HepG2 (cell line): Measurements from ENCODE around the gene CCDC97. TPM values are rescaled to one million over a fixed set of nuclear protein-coding genes. Genes with fewer than 3 reads are reported as not detected.

Experiments used
- ATAC-seq: fragments of 200-7000 bp; cut with Tn5 transposase; 3 replicates; pipeline ENCODE4 v1.9.1; 2020; ENCODE audit warnings: mild to moderate bottlenecking, moderate library complexity
- BruUV-seq: library from RNA; stranded (reverse); fragments of 400-500 nt; replicated peaks from 2 replicates; lab custom pipeline; 2021; lab: Mats Ljungman, UMichigan
- CTCF ChIA-PET: fragments of 300-600 bp; formaldehyde crosslinking; extraction: SDS; loops from one replicate; lab custom pipeline; 2021; ENCODE audit warnings: low total read pairs, inconsistent platforms, low intra/inter-chr PET ratio; lab: Yijun Ruan, JAX
- POLR2A ChIA-PET: fragments of 350-600 bp; sonication (Branson Sonifier 250); formaldehyde crosslinking; loops from one replicate; lab custom pipeline; 2020; ENCODE audit warnings: antibody characterized with exemption, inconsistent platforms; lab: Yijun Ruan, JAX
- DNase-seq: peaks from one replicate; pipeline ENCODE4 v3.0.0-alpha.2; 2015; ENCODE audit warnings: low spot score
- FAIRE-seq: peaks from 3 replicates; lab custom pipeline; 2011; peaks lifted over from hg19 to GRCh38; lab: Jason Lieb, UNC
- H2AFZ ChIP-seq: one replicate; pipeline ENCODE4 v1.6.1; 2011; ENCODE audit warnings: low read length, inconsistent platforms
- H3K27ac ChIP-seq: fragments of 300-600 bp; 3 replicates; pipeline ENCODE4 v1.8.0; 2011; ENCODE audit warnings: mixed run types, mild to moderate bottlenecking, mixed read lengths, low read length, inconsistent platforms; ENCODE audit not compliant: insufficient read depth; ENCODE audit errors: extremely low read length
- H3K27me3 ChIP-seq, 2 experiments: fragments of 200-600 bp in 1 of 2; 2 replicates in 1 of 2; 3 replicates in 1 of 2; pipeline versions ENCODE4 v1.6.0 to v1.8.0; 2011; ENCODE audit warnings: low read length in 2 of 2, mild to moderate bottlenecking in 2 of 2, moderate library complexity in 2 of 2, inconsistent platforms in 1 of 2; ENCODE audit not compliant: insufficient read depth in 2 of 2, control insufficient read depth in 1 of 2
- H3K36me3 ChIP-seq, 2 experiments: fragments of 200-600 bp in 1 of 2; replicated peaks in 1 of 2; 2 replicates in 1 of 2; 3 replicates in 1 of 2; pipeline versions ENCODE4 v1.5.1 to v1.8.0; 2011; ENCODE audit warnings: low read length in 2 of 2, inconsistent platforms in 1 of 2; ENCODE audit not compliant: insufficient read depth in 2 of 2, control insufficient read depth in 1 of 2
- H3K4me1 ChIP-seq: 2 replicates; pipeline ENCODE4 v1.5.1; 2012; ENCODE audit warnings: low read length, inconsistent platforms; ENCODE audit not compliant: insufficient read depth
- H3K4me2 ChIP-seq: 2 replicates; pipeline ENCODE4 v1.6.0; 2011; ENCODE audit warnings: low read depth, low read length, inconsistent platforms
- H3K4me3 ChIP-seq, 3 experiments: fragments of 200-600 bp in 1 of 3; sonication (generic), shearing (Covaris generic) in 1 of 3; replicated peaks in 1 of 3; 2 replicates each; pipeline ENCODE4 v1.5.1; 2011 to 2016; ENCODE audit warnings: low read length in 3 of 3, inconsistent platforms in 2 of 3, low read depth in 2 of 3, mild to moderate bottlenecking in 2 of 3, control low read depth in 1 of 3, mixed read lengths in 1 of 3; ENCODE audit not compliant: insufficient read depth in 1 of 3
- H3K79me2 ChIP-seq: one replicate; pipeline ENCODE4 v1.6.1; 2011; ENCODE audit warnings: low read length, inconsistent platforms; ENCODE audit not compliant: insufficient read depth
- H3K9ac ChIP-seq: 2 replicates; pipeline ENCODE4 v1.6.0; 2011; ENCODE audit warnings: mild to moderate bottlenecking, low read depth, low read length, inconsistent platforms; ENCODE audit not compliant: insufficient read depth
- H3K9me3 ChIP-seq: 2 replicates; pipeline ENCODE4 v1.5.1; 2012; ENCODE audit warnings: mild to moderate bottlenecking, low read length
- H4K20me1 ChIP-seq: 2 replicates; pipeline ENCODE4 v1.6.0; 2011; ENCODE audit warnings: inconsistent platforms, mild to moderate bottlenecking, low read length, moderate library complexity; ENCODE audit not compliant: insufficient read depth
- AGO2 ChIP-seq: fragments of 200-400 bp; formaldehyde crosslinking; optimal IDR thresholded peaks from 2 replicates; pipeline ENCODE3; 2017; ENCODE audit warnings: mild to moderate bottlenecking, low read depth, low read length, moderate library complexity
- ATF7 ChIP-seq, 2 experiments: fragments of 450-650 bp in 1 of 2; sonication (generic) in 1 of 2; formaldehyde crosslinking in 1 of 2; IDR thresholded peaks; 2 replicates each; pipeline versions ENCODE4 v1.4.0 to v1.6.1; 2016 to 2020; ENCODE audit warnings: antibody characterized with exemption in 1 of 2, mild to moderate bottlenecking in 1 of 2, missing genetic modification reagents in 1 of 2
- CREBL2 ChIP-seq: sonication (generic); formaldehyde crosslinking; IDR thresholded peaks from 2 replicates; pipeline ENCODE4 v1.8.1; 2023; ENCODE audit warnings: missing genetic modification reagents, mild to moderate bottlenecking, borderline replicate concordance
- FOXJ3 ChIP-seq: sonication (generic); formaldehyde crosslinking; IDR thresholded peaks from 2 replicates; pipeline ENCODE4 v1.4.0; 2020; ENCODE audit warnings: missing genetic modification reagents, mild to moderate bottlenecking, borderline replicate concordance
- GABPA ChIP-seq, 2 experiments: IDR thresholded peaks; 2 replicates each; pipeline ENCODE4 v1.6.1; 2011 to 2016; ENCODE audit warnings: low read depth in 2 of 2, low read length in 1 of 2, missing biosample characterization in 1 of 2, missing genetic modification characterization in 1 of 2
- HNRNPK ChIP-seq: fragments of 200-400 bp; formaldehyde crosslinking; IDR thresholded peaks from 2 replicates; pipeline ENCODE4 v1.6.1; 2018; ENCODE audit warnings: low read length, low read depth, moderate library complexity, mild to moderate bottlenecking; ENCODE audit not compliant: poor library complexity, severe bottlenecking
- NR2F2 ChIP-seq: IDR thresholded peaks from 2 replicates; pipeline ENCODE4 v1.6.1; 2012; ENCODE audit warnings: low read depth, inconsistent platforms, borderline replicate concordance
- PITX1 ChIP-seq: sonication (generic); formaldehyde crosslinking; IDR thresholded peaks from 2 replicates; pipeline ENCODE4 v1.5.1; 2020; ENCODE audit warnings: mild to moderate bottlenecking, missing genetic modification reagents
- RORA ChIP-seq: sonication (generic); formaldehyde crosslinking; IDR thresholded peaks from 2 replicates; pipeline ENCODE4 v1.5.0; 2020; ENCODE audit warnings: mild to moderate bottlenecking, missing genetic modification reagents, moderate library complexity
- TARDBP ChIP-seq: sonication (generic); formaldehyde crosslinking; IDR thresholded peaks from 2 replicates; pipeline ENCODE4 v1.8.0; 2022; ENCODE audit warnings: mild to moderate bottlenecking, missing genetic modification reagents
- THAP11 ChIP-seq: IDR thresholded peaks from 2 replicates; pipeline ENCODE4 v1.6.1; 2016; ENCODE audit warnings: missing biosample characterization, missing genetic modification reagents
- ZBTB38 ChIP-seq: sonication (generic); formaldehyde crosslinking; IDR thresholded peaks from 2 replicates; pipeline ENCODE4 v1.5.1; 2020; ENCODE audit warnings: mild to moderate bottlenecking, missing genetic modification reagents
- ZNF547 ChIP-seq: sonication (generic); formaldehyde crosslinking; IDR thresholded peaks from 2 replicates; pipeline ENCODE4 v1.5.1; 2020; ENCODE audit warnings: mild to moderate bottlenecking, missing genetic modification reagents
- ZNF550 ChIP-seq: sonication (generic); formaldehyde crosslinking; IDR thresholded peaks from 2 replicates; pipeline ENCODE4 v1.4.0; 2020; ENCODE audit warnings: mild to moderate bottlenecking, missing genetic modification reagents, borderline replicate concordance
- ZNF598 ChIP-seq: sonication (generic); formaldehyde crosslinking; IDR thresholded peaks from 2 replicates; pipeline ENCODE4 v1.5.1; 2020; ENCODE audit warnings: mild to moderate bottlenecking, missing genetic modification reagents, borderline replicate concordance
- WGBS: methylation state at CpG from one replicate; pipeline ENCODE4 v1.1.6; 2017; ENCODE audit warnings: low lambda C conversion rate; 5-methylcytosine and 5-hydroxymethylcytosine counted together
- in situ Hi-C: cut with HindIII; loops from 2 replicates; pipeline ENCODE4 v1.10.0; 2017; ENCODE audit warnings: low pct_unique_long_range_greater_than_20kb; ENCODE audit not compliant: extremely low pct_ligation_motif_present
- intact Hi-C: fragments of 100-400 bp; cut with micrococcal nuclease; formaldehyde crosslinking; loops from one replicate; pipeline ENCODE4 v1.10.0; 2022; ENCODE audit not compliant: unreplicated experiment
- polyA plus RNA-seq, 8 experiments: library from polyadenylated mRNA; depleted of rRNA in 3 of 8; stranded (reverse) in 7 of 8; unstranded in 1 of 8; fragments of >200 nt; fragmentation: Illumina TruSeq in 4 of 8; extraction: Trizol in 4 of 8; gene quantifications; 2 replicates each; pipeline versions ENCODE4 v1.2.1 to v1.2.3, GENCODE V29; 2011 to 2016; ENCODE audit warnings: low read depth in 4 of 8, missing spikeins in 1 of 8, mixed read lengths in 1 of 8; ENCODE audit not compliant: insufficient read depth in 1 of 8
- total RNA-seq, 5 experiments: library from RNA; depleted of rRNA; stranded (reverse); fragments of >200 nt; fragmentation: Illumina TruSeq; extraction: Trizol; gene quantifications; 2 replicates each; pipeline ENCODE4 v1.2.3, GENCODE V29; 2016; ENCODE audit warnings: low read depth in 1 of 5

The CCDC97 gene
- total and polyA plus RNA-seq, 2 of the 13 experiments (the other 11 are each of a cell fraction or from before 2014, with no cell fraction given), result 6.2 to 7.3 TPM

GRCh38 chr19:41321204-41321599 is 11.2 kb downstream of the CCDC97 start:
- Histone ChIP-seq H2AFZ (no peak overlapping the region), H3K36me3 (peaks cover 11 to 34% of the 10 kb centered on the region in 2 experiments; a peak in 4 of 5 replicates), H3K9me3 (no peaks in the 10 kb centered on the region), H3K4me1 (peaks cover 65% of the 10 kb centered on the region), H3K9ac (0 out of 2 replicates have a peak overlapping the region, but pooled peaks have one; percentile 33), H3K79me2 (peaks cover under 1% of the 10 kb centered on the region), H3K27ac (peak overlapping the region; percentile 74), H4K20me1 (no peaks in the 10 kb centered on the region), H3K4me2 (0 out of 2 replicates have a peak overlapping the region, but pooled peaks have one; percentile 5), H3K27me3 (no peaks in the 10 kb centered on the region), H3K4me3 (no peak overlapping the region)
- intact Hi-C loops, result no loop called here
- WGBS, result 98% methylated on average over 5 of the region's 7 CpGs
- no peak for DNase-seq
- CTCF ChIA-PET, result interaction anchor here (1.5 kb wide), 2 partner anchors 32 to 110 kb away, joined by 4 to 12 read pairs; partner anchors contain the start of gene TGFB1
- POLR2A ChIA-PET, result interaction anchor here (0.8 to 6.2 kb wide), 10 partner anchors 11 to 119 kb away, joined by 3 to 73 read pairs (median 8); partner anchors contain the start of genes B9D2, CCDC97, HNRNPUL1 and TGFB1
- ATAC-seq, result no peak
- in situ Hi-C loops, result no loop called here
- TF ChIP-seq RORA (CRISPR knock-in tag) (no peak), AGO2 (peak; percentile 75), ZNF547 (0 out of 2 replicates have a peak, but pooled peaks have one; percentile 41)
- no peak for FAIRE-seq
- BruUV-seq, result no TSS peak

GRCh38 chr19:41321600-41322270 is 11.8 kb downstream of the CCDC97 start:
- peaks cover 71% of the 10 kb centered on the region for H3K4me1 ChIP-seq
- ATAC-seq, result peak; percentile 33
- H2AFZ ChIP-seq, result no peak overlapping the region
- H3K27me3 ChIP-seq, result no peaks in the 10 kb centered on the region
- peak; percentile 83 for FAIRE-seq
- no peaks in the 10 kb centered on the region for H3K9me3 ChIP-seq
- no TSS peak for BruUV-seq
- peaks cover 8 to 29% of the 10 kb centered on the region in 2 experiments; a peak in 4 of 5 replicates for H3K36me3 ChIP-seq
- H3K27ac ChIP-seq, result peak overlapping the region; percentile 74
- intact Hi-C loops, result no loop called here
- peak overlapping the region; percentile 72; the same call in 1 of the 2 replicates for H3K9ac ChIP-seq
- POLR2A ChIA-PET, result interaction anchor here (0.9 to 6.2 kb wide), 10 partner anchors 12 to 118 kb away, joined by 3 to 73 read pairs (median 8); partner anchors contain the start of genes B9D2, CCDC97, HNRNPUL1 and TGFB1
- WGBS, result 13% methylated on average over 3 of the region's 10 CpGs
- in situ Hi-C loops, result no loop called here
- H3K4me2 ChIP-seq, result peak overlapping the region; percentile 77
- H3K4me3 ChIP-seq, result no peak overlapping the region
- CTCF ChIA-PET, result interaction anchor here (1.5 kb wide), 2 partner anchors 32 to 110 kb away, joined by 4 to 12 read pairs; partner anchors contain the start of gene TGFB1
- no peaks in the 10 kb centered on the region for H4K20me1 ChIP-seq
- H3K79me2 ChIP-seq, result peaks cover 2% of the 10 kb centered on the region
- peak; percentile 82 for DNase-seq
- peak; percentile 83 for TF ChIP-seq NR2F2
- no peak for TF ChIP-seq HNRNPK
- no peak for TF ChIP-seq ZNF550
- TF ChIP-seq ZBTB38, result peak; percentile 29
- TF ChIP-seq ZNF598 (CRISPR knock-in tag), result 0 out of 2 replicates have a peak, but pooled peaks have one; percentile 55
- no peak for TF ChIP-seq GABPA (IDR thresholded peaks at IDR 0.05; ENCODE audit: low read depth, low read length)
- peak; percentile 30; the same call in 1 of the 2 replicates for TF ChIP-seq GABPA (CRISPR knock-in tag; IDR thresholded peaks at IDR 0.05; ENCODE audit: low read depth)
- TF ChIP-seq TARDBP (CRISPR knock-in tag), result peak; percentile 55; the same call in 1 of the 2 replicates
- TF ChIP-seq PITX1 (CRISPR knock-in tag), result peak; percentile 77
- no peak for TF ChIP-seq CREBL2
- TF ChIP-seq THAP11, result peak; percentile 43; the same call in 1 of the 2 replicates
- peak; percentile 56 for TF ChIP-seq ATF7 (IDR thresholded peaks at IDR 0.05)
- TF ChIP-seq ATF7 (CRISPR knock-in tag; IDR thresholded peaks at IDR 0.05), result 0 out of 2 replicates have a peak, but pooled peaks have one; percentile 38
- peak; percentile 19; the same call in 1 of the 2 replicates for TF ChIP-seq FOXJ3 (CRISPR knock-in tag)
